T-cell (primary cell): ENCODE results near the gene PDYN. TPM values are rescaled to one million over a fixed set of nuclear protein-coding genes. Genes with fewer than 3 reads are reported as not detected.

Experiments
- ATAC-seq, 4 experiments: fragments of 200-7000 bp in 3 of 4; fragments of 150-1000 bp in 1 of 4; cut with Tn5 transposase; replicated peaks in 1 of 4; 1 replicate in 3 of 4; 2 replicates in 1 of 4; pipeline ENCODE4 v1.10.0; 2021; ENCODE audit warnings: moderate library complexity in 3 of 4, mild to moderate bottlenecking in 2 of 4, moderate number of reproducible peaks in 1 of 4
- CTCF ChIA-PET, 2 donors: fragments of 300-600 bp; sonication (Branson Sonifier 250); formaldehyde crosslinking; loops; one replicate each; lab custom pipeline; 2022; ENCODE audit warnings: antibody characterized with exemption in 2 of 2; lab: Charles Lee
- POLR2A ChIA-PET, 2 donors: fragments of 300-600 bp; sonication (Branson Sonifier 250); formaldehyde crosslinking; loops; one replicate each; lab custom pipeline; 2022; ENCODE audit warnings: antibody characterized with exemption in 2 of 2; lab: Charles Lee
- DNase-seq, 35 experiments: peaks; one replicate each; pipeline versions ENCODE4 v3.0.0 to v3.0.0-alpha.2; 2013 to 2023
- H3K27ac ChIP-seq: one replicate; pipeline ENCODE4 v1.5.1; 2013; ENCODE audit warnings: low read length
- H3K27me3 ChIP-seq, 2 experiments: replicated peaks in 1 of 2; 1 replicate in 1 of 2; 2 replicates in 1 of 2; pipeline versions ENCODE4 v1.6.1 to v1.7.0; 2013; ENCODE audit warnings: low read length in 1 of 2, mixed read lengths in 1 of 2; ENCODE audit not compliant: control insufficient read depth in 2 of 2, insufficient read depth in 2 of 2; ENCODE audit errors: extremely low read depth in 1 of 2
- H3K36me3 ChIP-seq, 2 donors: 1 replicate in 1 of 2; 2 replicates in 1 of 2; pipeline versions ENCODE4 v1.6.1 to v1.7.0; 2013; ENCODE audit warnings: low read length in 1 of 2; ENCODE audit not compliant: control insufficient read depth in 2 of 2, insufficient read depth in 1 of 2; ENCODE audit errors: extremely low read depth in 1 of 2
- H3K4me1 ChIP-seq, 2 experiments: 1 replicate in 1 of 2; 2 replicates in 1 of 2; pipeline versions ENCODE4 v1.6.1 to v1.7.0; 2013; ENCODE audit warnings: low read length in 2 of 2, mixed read lengths in 1 of 2; ENCODE audit not compliant: insufficient read depth in 2 of 2, control insufficient read depth in 1 of 2; ENCODE audit errors: extremely low read depth in 1 of 2
- H3K4me3 ChIP-seq, 2 donors: 1 replicate in 1 of 2; 2 replicates in 1 of 2; pipeline versions ENCODE4 v1.5.1 to v1.7.0; 2013; ENCODE audit warnings: mild to moderate bottlenecking in 2 of 2, low read length in 1 of 2, moderate library complexity in 1 of 2; ENCODE audit not compliant: control insufficient read depth in 1 of 2; ENCODE audit errors: extremely low read depth in 1 of 2
- H3K9me3 ChIP-seq: 2 replicates; pipeline ENCODE4 v1.7.0; 2013
- H3K27ac Mint-ChIP-seq, 2 donors: one replicate each; pipeline ENCODE4 v1.8.0; 2020 to 2021; ENCODE audit warnings: mild to moderate bottlenecking in 2 of 2, mixed read lengths in 2 of 2
- H3K27me3 Mint-ChIP-seq, 2 donors: one replicate each; pipeline ENCODE4 v1.8.0; 2021 to 2022; ENCODE audit warnings: mixed read lengths in 2 of 2
- H3K36me3 Mint-ChIP-seq: one replicate; pipeline ENCODE4 v1.8.0; 2021; ENCODE audit warnings: mixed read lengths
- H3K4me1 Mint-ChIP-seq, 3 donors: one replicate each; pipeline ENCODE4 v1.8.0; 2020 to 2022; ENCODE audit warnings: mixed read lengths in 3 of 3, mild to moderate bottlenecking in 1 of 3
- H3K4me3 Mint-ChIP-seq, 3 donors: one replicate each; pipeline ENCODE4 v1.8.0; 2020 to 2022; ENCODE audit warnings: mild to moderate bottlenecking in 3 of 3, mixed read lengths in 3 of 3, moderate library complexity in 3 of 3
- H3K9me3 Mint-ChIP-seq, 3 donors: one replicate each; pipeline ENCODE4 v1.8.0; 2020 to 2022; ENCODE audit warnings: mixed read lengths in 3 of 3
- WGBS: methylation state at CpG from one replicate; pipeline ENCODE4 v1.1.5; 2013; ENCODE audit warnings: missing lambda C conversion rate; ENCODE audit not compliant: insufficient coverage; 5-methylcytosine and 5-hydroxymethylcytosine counted together
- total RNA-seq, 35 experiments: library from RNA in 6 of 35; stranded (reverse) in 6 of 35; fragments of 120-200 nt in 1 of 35; gene quantifications; one replicate each; pipeline versions ENCODE4 v1.2.1 to v1.2.4 and lab custom pipeline; 2013 to 2026

PDYN gene
- total RNA-seq, 5 donors from 2014 or later (not counting 1 experiment from before 2014, with no cell fraction given) = not detected

DNA sequence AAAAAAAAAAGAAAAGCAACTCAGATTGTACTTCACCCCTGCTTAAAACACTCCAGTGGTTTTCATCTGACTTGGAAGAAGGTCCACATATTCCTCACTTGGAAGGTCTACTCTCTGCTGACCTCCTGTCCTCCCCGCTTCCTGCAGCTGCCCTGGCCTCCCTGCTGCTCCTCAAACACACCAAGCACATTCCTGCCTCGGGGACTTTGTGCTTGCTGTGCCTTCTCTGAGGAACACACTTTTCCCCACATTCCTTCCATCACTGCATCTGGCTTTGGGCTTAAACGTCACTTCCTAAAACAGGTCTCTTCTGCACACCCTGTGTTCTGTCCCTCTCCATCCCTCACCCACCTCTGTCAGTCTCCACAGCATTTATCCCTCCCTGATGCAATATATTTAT is 4.9 kb upstream of the PDYN start:
- Mint-ChIP-seq H3K27me3 (peaks cover 47 to 57% of the 10 kb centered on the region in 2 donors), H3K4me3 (no peak overlapping the region), H3K36me3 (no peaks in the 10 kb centered on the region), H3K4me1 (no peaks in the 10 kb centered on the region), H3K9me3 (no peaks in the 10 kb centered on the region), H3K27ac (no peak overlapping the region)
- DNase-seq (no peak), ATAC-seq (no peak)
- Histone ChIP-seq H3K4me3 (no peak overlapping the region), H3K27ac (no peak overlapping the region), H3K27me3 (peaks cover 0 to 27% of the 10 kb centered on the region in 2 experiments), H3K9me3 (no peaks in the 10 kb centered on the region), H3K4me1 (no peaks in the 10 kb centered on the region), H3K36me3 (no peaks in the 10 kb centered on the region)
- POLR2A ChIA-PET = no interaction called here
- WGBS = 28% methylated on average over 2 of the region's 3 CpGs
- CTCF ChIA-PET = no interaction called here

DNA sequence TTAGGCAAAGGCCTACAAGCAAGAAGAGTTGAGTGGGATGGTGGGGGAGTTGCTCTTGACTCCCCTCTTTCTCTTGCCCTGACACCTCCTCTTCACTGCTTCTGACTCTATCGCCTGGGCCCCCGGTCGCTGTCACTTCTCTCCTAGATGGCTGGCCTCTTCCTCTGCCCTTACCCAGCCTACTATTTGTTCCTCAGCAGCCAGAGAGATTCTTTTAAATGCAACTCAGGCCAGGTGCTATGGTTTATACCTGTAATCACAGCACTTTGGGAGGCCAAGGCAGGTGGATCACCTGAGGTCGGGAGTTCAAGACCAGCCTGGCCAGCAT is 4.3 kb upstream of the PDYN start:
- 92% methylated on average over 3 of the region's 4 CpGs for WGBS
- CTCF ChIA-PET = no interaction called here
- H3K9me3 ChIP-seq = no peaks in the 10 kb centered on the region

GRCh38 chr20:1997483-1998192 is 3.8 kb upstream of the PDYN start:
- no peaks in the 10 kb centered on the region for H3K9me3 ChIP-seq
- POLR2A ChIA-PET = no interaction called here
- WGBS = 67% methylated on average over 7 of the region's 15 CpGs
- Mint-ChIP-seq H3K9me3 (no peaks in the 10 kb centered on the region), H3K27me3 (peaks cover 53 to 64% of the 10 kb centered on the region in 2 donors), H3K27ac (no peak overlapping the region), H3K36me3 (no peaks in the 10 kb centered on the region), H3K4me3 (no peak overlapping the region), H3K4me1 (no peaks in the 10 kb centered on the region)
- H3K27ac ChIP-seq = no peak overlapping the region
- no peak overlapping the region for H3K4me3 ChIP-seq
- H3K4me1 ChIP-seq = no peaks in the 10 kb centered on the region
- H3K27me3 ChIP-seq = peaks cover 0 to 28% of the 10 kb centered on the region in 2 experiments
- H3K36me3 ChIP-seq = no peaks in the 10 kb centered on the region
- no peak for ATAC-seq
- DNase-seq = no peak
- CTCF ChIA-PET = no interaction called here

More for the DNA sequence above, 4.3 kb upstream of the PDYN start:
- H3K4me3 Mint-ChIP-seq = no peak overlapping the region
- Histone ChIP-seq H3K4me1 (no peaks in the 10 kb centered on the region), H3K27me3 (peaks cover 0 to 31% of the 10 kb centered on the region in 2 experiments), H3K4me3 (no peak overlapping the region), H3K27ac (no peak overlapping the region), H3K36me3 (no peaks in the 10 kb centered on the region)
- H3K27ac Mint-ChIP-seq = no peak overlapping the region
- POLR2A ChIA-PET = no interaction called here
- no peaks in the 10 kb centered on the region for H3K4me1 Mint-ChIP-seq
- H3K9me3 Mint-ChIP-seq = no peaks in the 10 kb centered on the region
- ATAC-seq (no peak), DNase-seq (no peak)
- no peaks in the 10 kb centered on the region for H3K36me3 Mint-ChIP-seq
- H3K27me3 Mint-ChIP-seq = peaks cover 53 to 63% of the 10 kb centered on the region in 2 donors

- Mint-ChIP-seq H3K4me1 (no peaks in the 10 kb centered on the region), H3K9me3 (no peaks in the 10 kb centered on the region), H3K27me3 (peaks cover 57 to 73% of the 10 kb centered on the region in 2 donors), H3K27ac (no peak overlapping the region), H3K4me3 (no peak overlapping the region), H3K36me3 (no peaks in the 10 kb centered on the region)
- Histone ChIP-seq H3K27me3 (peaks cover 0 to 33% of the 10 kb centered on the region in 2 experiments), H3K4me1 (no peaks in the 10 kb centered on the region), H3K36me3 (no peaks in the 10 kb centered on the region), H3K9me3 (no peaks in the 10 kb centered on the region), H3K27ac (no peak overlapping the region), H3K4me3 (no peak overlapping the region)
- ATAC-seq (no peak), DNase-seq (no peak)
- 88% methylated on average over 5 of the region's 10 CpGs for WGBS
- CTCF ChIA-PET = no interaction called here
- POLR2A ChIA-PET = no interaction called here
Measured at GRCh38 chr20:1995531-1996310, 1.9 kb upstream of the PDYN start.

- Histone ChIP-seq H3K36me3 (no peaks in the 10 kb centered on the region), H3K4me1 (no peaks in the 10 kb centered on the region), H3K9me3 (no peaks in the 10 kb centered on the region), H3K4me3 (no peak overlapping the region), H3K27me3 (peaks cover 0 to 33% of the 10 kb centered on the region in 2 experiments), H3K27ac (no peak overlapping the region)
- Mint-ChIP-seq H3K9me3 (no peaks in the 10 kb centered on the region), H3K36me3 (no peaks in the 10 kb centered on the region), H3K27me3 (peaks cover 65 to 76% of the 10 kb centered on the region in 2 donors), H3K27ac (no peak overlapping the region), H3K4me3 (no peak overlapping the region), H3K4me1 (no peaks in the 10 kb centered on the region)
- ATAC-seq (no peak), DNase-seq (no peak)
- ChIA-PET CTCF (no interaction called here), POLR2A (no interaction called here)
- 93% methylated on average over 12 of the region's 14 CpGs for WGBS
Measured at GRCh38 chr20:1994627-1995026, 769 bp upstream of the PDYN start.

DNA sequence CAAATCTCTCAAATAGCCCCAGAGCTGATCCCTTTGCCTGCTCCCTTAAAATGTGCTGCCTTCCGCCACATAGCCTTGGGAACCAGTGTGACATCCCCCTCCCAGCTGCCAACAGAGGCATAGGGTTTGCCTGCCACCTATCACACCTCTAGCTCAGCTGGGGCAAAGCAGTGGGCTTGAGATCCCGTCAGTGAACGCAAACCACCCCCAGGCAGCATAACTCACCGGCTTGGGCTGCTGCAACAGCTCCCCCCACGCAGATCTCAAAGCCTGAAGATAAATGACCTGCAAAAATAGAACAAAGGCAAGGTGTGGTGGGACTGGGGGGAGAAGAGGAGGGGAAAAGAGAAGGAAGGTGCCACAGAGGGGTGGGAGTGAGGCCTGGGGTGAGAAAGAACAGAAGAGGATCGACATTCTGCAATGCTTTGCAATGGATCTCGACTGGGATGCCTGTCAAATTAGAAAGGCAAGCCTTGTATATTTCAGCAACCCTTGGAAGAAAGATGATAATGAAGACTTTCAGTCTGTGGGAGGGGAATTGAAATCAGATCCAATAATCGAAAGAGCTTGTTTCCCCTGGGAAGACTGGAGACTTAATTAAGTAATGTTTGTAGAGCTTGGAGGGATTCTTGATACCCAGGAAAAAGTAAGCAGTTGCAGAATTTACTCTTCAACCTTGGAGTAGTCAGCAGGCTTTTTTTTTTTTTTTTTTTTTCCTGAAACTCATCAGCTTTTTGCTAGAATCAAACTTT is 1.3 kb downstream of the PDYN start:
- ATAC-seq = no peak
- H3K27ac Mint-ChIP-seq = no peak overlapping the region

More for the DNA sequence above, 1.3 kb downstream of the PDYN start:
- H3K9me3 Mint-ChIP-seq = no peaks in the 10 kb centered on the region
- WGBS = 39% methylated on average over 4 of the region's 8 CpGs
- CTCF ChIA-PET = no interaction called here
- no peak overlapping the region for H3K27ac ChIP-seq
- no peaks in the 10 kb centered on the region for H3K4me1 Mint-ChIP-seq
- H3K27me3 ChIP-seq = peaks cover 0 to 28% of the 10 kb centered on the region in 2 experiments
- H3K9me3 ChIP-seq = no peaks in the 10 kb centered on the region
- H3K4me1 ChIP-seq = no peaks in the 10 kb centered on the region
- H3K36me3 ChIP-seq = no peaks in the 10 kb centered on the region
- POLR2A ChIA-PET = no interaction called here
- peaks cover 52 to 69% of the 10 kb centered on the region in 2 donors for H3K27me3 Mint-ChIP-seq
- no peaks in the 10 kb centered on the region for H3K36me3 Mint-ChIP-seq
- no peak for DNase-seq
- H3K4me3 Mint-ChIP-seq = no peak overlapping the region
- no peak overlapping the region for H3K4me3 ChIP-seq
